Occipital lobe (tissue), 2 donors: ENCODE measurements around the gene FAM50A. TPM values are rescaled to one million over a fixed set of nuclear protein-coding genes. Genes with fewer than 3 reads are reported as not detected.

Source experiments
- DNase-seq: peaks from one replicate; lab custom pipeline; 2025; lab: John Stamatoyannopoulos, UW
- total RNA-seq: library from RNA; depleted of rRNA; stranded (reverse); fragments of >200 nt; gene quantifications from one replicate; pipeline ENCODE4 v1.2.3, GENCODE V29; 2014

The FAM50A gene
- total RNA-seq, 1 donor from 2014 or later: 13.1 TPM

DNA sequence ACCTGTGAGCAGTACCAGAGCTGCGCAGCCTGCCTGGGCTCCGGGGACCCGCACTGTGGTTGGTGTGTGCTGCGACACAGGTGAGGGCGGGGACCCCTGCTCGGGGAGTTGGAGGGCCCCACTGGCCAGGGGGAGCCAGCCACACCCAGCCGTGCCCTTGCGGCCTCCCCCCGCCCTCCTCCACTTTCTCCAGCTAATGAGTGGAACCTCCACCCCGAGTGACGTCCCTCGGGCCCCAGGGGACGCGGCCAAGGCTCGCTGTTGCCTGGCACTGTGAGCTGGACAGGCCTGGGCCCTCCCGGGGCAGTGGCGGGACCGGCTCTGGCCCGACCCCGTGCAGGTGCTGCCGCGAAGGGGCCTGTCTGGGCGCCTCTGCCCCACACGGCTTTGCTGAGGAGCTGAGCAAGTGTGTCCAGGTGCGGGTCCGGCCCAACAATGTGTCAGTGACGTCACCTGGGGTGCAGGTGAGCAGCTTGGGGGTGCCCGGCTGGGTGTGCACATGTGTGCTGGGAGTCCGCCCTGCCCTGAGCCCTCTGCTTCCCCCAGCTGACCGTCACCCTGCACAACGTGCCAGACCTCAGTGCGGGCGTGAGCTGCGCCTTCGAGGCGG lies 19.8 kb downstream of the FAM50A start:
- DNase-seq: no peak

DNA sequence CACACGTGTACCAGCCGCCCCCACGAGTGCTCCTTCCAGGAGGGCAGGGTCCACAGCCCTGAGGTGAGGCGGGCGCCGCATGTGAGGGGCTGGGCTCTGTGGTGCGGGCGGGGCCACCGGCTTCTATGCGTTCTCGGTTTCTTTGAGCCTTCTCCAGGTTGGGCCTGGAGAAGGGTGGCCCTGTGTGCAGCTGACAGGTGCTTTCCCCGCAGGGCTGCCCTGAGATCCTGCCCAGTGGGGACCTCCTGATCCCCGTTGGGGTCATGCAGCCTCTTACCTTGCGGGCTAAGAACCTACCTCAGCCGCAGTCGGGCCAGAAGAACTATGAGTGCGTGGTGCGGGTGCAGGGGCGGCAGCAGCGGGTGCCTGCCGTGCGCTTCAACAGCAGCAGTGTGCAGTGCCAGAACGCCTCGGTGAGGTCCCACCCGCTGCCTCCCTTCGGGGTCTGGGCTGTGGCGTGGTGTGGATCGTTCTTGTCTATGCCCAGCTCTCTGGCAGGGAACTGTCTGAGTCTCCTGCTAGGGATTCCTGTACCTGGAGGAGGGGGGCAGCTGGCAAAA lies 20.9 kb downstream of the FAM50A start:
- DNase-seq: no peak

DNA sequence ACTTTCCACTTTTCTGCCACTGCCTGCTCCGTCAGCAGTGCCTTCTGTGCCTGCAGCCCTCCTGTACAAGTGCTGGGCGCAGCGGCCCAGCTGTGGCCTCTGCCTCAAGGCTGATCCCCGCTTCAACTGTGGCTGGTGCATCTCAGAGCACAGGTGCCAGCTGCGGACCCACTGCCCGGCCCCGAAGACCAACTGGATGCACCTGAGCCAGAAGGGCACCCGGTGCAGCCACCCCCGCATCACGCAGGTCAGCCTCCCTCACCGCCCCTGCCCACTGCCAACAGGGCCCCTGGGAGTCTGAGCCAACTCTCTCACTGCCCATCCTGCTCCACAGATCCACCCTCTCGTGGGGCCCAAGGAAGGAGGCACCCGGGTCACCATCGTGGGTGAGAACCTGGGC lies 21.7 kb downstream of the FAM50A start:
- no peak for DNase-seq

DNA sequence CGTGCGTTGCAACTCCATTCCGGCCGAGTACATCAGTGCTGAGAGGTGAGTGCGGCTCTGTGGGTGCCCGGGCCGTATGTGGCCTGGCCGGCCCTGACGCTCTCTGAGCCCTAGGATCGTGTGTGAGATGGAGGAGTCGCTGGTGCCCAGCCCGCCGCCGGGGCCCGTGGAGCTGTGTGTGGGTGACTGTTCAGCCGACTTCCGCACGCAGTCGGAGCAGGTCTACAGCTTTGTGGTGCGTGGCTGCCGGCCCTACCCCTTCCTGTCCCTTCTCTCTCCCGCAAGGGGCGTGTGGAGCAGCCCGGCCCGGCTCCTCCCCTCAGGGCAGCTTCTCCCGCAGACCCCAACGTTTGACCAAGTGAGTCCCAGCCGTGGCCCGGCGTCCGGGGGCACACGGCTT lies 22.1 kb downstream of the FAM50A start:
- no peak for DNase-seq

DNA sequence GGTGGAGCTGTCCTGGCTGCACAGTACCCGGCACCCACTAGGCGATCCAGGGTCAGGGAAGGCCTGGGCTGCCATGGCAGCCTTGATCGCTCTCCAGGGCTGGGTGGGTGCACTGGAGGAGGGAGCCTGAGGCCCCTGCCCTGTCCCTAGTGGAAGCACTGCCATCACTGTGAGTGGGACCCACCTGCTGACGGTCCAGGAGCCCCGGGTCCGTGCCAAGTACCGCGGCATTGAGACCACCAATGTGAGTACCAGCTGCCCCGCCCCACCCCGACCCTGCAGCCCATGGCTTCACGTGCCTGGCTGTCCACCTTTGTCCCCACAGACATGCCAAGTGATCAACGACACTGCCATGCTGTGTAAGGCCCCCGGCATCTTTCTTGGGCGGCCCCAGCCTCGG lies 23.0 kb downstream of the FAM50A start:
- DNase-seq: no peak

DNA sequence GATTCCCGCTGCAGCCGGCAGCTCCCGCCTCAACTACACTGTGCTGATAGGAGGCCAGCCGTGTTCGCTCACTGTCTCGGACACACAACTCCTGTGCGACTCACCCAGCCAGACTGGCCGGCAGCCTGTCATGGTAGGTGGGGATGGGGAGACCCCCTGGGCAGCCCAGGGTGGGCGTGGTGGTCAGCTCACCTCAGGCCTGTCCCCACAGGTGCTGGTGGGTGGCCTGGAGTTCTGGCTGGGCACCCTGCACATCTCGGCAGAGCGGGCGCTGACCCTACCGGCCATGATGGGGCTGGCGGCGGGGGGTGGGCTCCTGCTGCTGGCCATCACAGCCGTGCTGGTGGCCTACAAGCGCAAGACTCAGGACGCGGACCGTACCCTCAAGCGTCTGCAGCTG lies 23.6 kb downstream of the FAM50A start:
- DNase-seq: no peak

DNA sequence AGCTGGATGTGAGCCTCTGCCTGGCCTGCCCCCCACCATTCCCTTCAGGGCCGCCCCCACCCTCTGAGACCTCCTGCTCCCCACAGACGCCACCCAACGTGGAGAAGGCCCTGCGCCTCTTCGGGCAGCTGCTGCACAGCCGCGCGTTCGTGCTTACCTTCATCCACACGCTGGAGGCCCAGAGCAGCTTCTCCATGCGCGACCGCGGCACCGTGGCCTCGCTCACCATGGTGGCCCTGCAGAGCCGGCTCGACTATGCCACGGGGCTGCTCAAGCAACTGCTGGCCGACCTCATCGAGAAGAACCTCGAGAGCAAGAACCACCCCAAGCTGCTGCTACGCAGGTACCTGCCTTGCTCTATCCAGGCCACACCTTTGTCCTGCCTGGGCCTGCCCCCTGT lies 24.3 kb downstream of the FAM50A start:
- DNase-seq: no peak

DNA sequence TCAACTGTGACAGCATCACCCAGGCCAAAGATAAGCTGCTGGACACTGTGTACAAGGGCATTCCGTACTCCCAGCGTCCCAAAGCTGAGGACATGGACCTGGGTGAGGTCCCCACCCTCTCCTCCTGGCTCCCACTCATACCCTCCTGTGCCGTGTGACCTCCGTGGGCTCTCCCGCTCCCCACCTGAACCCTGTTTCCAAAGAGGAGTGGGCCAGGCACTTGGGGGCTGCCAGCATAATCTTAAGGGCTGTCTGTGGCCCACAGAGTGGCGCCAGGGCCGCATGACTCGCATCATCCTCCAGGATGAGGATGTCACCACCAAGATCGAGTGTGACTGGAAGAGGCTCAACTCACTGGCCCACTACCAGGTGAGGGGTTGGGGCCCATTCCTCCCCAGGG lies 25.2 kb downstream of the FAM50A start:
- no peak for DNase-seq

DNA sequence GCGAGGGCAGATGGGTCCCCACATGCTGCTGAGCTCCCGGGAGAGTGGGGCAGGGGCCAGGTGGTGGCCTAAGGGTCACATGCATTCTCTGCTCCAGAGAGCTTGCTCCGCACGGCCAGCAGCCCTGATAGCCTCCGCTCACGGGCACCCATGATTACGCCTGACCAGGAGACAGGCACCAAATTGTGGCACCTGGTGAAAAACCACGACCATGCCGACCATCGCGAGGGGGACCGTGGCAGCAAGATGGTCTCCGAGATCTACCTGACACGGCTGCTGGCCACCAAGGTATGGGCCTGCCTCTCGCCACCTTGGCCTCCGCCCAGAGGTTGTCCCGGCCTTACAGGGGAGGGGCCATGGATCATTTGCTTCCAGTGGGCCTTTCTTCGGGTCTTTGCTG lies 25.9 kb downstream of the FAM50A start:
- no peak for DNase-seq

DNA sequence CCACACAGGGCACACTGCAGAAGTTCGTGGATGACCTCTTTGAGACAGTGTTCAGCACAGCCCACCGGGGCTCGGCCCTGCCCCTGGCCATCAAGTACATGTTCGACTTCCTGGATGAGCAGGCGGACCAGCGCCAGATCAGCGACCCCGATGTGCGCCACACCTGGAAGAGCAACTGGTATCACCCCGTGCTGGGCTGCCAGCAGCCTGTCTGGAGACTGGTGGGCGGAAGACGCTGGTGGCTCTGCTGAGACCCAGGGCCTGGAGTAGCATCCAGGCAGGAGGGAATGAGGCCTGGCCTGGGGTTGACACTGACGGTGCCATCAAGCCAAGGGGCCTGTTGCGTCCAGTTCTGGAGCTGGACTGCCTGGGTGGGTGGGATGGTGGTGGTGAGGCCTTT lies 26.5 kb downstream of the FAM50A start:
- no peak for DNase-seq

DNA sequence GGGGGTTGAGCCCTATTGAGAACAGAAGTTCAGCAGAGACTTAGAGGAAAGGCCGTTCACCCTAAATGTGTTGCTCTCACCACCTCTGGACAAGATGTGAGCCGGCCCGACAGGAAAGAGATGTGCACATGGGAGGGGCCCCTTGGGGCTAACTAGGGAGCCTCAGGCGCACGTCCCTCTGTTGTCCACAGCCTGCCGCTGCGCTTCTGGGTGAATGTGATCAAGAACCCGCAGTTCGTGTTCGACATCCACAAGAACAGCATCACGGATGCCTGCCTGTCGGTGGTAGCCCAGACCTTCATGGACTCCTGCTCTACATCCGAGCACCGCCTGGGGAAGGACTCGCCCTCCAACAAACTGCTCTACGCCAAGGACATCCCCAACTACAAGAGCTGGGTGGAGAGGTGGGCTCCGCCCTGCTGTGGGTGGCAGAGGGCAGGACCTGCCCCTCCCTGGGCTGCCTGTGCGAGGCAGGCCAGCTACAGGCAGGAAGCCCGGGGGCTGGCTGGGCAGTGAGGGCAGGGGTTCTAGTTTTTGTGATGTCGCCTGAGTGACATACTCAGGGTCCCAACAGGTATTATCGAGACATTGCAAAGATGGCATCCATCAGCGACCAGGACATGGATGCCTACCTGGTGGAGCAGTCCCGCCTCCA lies 27.1 kb downstream of the FAM50A start:
- DNase-seq: no peak

DNA sequence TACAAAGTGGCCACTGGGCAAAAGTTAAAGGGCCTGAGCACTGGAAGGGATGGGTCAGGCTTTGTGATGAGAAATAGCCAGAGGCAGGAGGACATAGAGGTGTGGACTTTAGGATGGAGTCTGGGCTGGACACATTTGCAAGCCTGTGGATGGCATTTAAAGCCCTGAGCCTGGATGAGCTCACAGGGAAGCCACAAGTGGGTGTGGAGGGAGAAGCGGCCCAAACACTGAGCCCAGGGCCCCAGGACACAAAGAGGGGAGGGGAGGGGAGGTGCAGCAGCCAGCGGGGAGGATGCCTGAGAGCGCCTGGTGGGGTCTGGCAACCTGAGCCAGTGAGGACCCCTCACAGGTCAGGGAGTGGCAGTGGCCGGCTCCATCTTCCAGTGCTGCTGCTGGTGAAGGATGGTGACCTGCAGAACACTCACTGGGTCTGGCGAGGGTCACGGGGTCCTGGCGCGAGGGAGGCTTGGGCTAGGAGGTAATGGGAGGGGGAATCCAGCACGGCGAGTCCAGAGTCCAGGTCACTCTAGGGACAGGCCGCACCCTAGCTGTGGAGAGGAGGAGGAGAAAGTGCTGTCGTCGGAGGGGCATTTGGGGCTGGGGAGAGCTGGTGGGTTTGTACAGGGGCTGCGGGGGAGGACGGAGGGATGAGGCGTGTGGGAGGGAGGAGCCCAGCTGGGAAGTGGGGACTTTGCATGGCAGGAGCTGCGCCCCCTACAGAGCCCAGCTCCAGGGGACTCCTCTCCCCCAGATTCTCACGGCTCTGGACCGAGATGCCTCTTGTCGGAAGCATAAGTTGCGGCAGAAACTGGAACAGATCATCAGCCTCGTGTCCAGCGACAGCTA lies 28.1 kb downstream of the FAM50A start:
- no peak for DNase-seq

DNA sequence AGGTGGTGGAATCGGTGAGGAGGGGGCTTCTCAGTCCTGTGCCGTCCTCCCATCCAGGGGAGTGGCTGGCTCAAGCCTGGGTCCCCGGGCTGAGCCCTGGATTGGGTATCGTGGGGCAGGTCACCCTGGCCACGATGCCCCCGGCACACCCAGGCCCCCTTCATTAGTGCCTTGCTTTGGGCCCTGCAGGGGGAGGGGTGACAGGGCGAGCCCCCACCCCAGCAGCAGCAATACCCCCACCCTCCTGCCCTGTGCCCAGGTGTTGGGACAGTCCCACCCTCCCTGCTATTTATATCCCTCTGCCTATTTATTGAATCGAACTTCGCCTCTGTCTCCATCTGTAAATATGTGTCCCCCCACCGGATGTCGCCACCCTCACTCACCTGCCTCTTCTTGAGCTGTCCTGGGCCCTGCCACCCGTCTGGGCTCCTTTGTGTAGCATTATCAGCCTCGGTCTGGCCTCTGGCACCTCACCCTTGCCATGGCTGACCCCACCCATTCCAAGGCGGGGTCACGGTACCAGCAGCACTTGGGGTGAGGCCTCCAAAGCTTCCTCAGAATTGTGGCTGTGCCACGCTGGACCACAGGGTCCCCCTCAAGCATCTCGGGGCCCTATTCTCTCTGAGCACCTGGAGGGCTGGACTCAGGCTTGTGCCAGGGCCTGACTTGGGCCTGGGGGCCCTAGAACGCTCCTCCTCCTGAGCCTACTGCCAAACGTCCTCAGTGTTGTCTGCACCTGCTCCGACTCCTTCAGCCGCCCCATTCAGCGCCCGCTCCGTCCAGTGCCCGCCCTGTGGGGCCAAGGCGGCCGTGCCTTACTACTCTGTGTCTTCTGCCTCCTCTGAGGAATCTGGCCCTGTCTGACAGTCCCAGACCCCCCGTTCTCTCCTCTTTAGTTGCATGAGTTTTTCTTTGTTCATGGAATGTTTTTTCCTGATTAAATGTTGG lies 29.0 kb downstream of the FAM50A start:
- DNase-seq: no peak

DNA sequence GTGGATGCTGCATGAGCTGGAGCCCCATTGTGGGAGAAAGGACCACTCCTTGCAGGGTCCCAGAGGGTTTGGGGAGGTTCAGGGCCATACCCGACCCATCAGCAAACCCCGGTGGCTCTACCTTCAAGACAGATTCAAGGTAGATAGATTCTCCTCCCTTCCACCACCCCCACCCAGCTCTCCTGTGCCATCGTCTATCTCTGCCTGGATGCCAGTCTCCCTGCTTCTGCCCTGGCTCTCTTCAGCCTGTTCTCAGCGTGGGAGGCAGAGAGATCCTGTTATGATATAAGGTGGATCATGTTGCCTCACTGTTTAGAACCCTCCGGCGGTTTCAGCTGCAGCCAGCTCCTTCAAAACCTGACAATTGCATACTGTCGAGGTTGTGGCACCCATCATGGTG lies 29.7 kb downstream of the FAM50A start:
- no peak for DNase-seq

DNA sequence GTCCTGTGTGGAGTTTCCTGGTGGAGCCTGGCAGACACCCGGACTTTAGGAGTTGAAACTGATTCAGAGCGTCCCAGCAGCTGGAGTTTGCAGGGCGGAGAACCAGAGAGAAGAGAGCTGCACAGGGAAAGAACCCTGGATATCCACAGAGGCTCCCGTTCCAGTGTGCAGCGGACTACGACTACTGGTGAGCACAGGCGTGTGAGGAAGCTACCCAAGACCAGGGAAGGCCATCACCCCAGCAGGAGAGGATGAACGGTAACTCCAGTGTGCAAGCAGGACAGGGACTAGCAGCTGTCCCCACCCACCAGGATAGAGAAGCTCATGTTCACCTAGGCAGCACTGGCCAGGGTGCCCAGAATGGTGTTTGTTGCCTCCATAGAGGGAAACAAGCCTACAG lies 32.9 kb downstream of the FAM50A start:
- DNase-seq: no peak

DNA sequence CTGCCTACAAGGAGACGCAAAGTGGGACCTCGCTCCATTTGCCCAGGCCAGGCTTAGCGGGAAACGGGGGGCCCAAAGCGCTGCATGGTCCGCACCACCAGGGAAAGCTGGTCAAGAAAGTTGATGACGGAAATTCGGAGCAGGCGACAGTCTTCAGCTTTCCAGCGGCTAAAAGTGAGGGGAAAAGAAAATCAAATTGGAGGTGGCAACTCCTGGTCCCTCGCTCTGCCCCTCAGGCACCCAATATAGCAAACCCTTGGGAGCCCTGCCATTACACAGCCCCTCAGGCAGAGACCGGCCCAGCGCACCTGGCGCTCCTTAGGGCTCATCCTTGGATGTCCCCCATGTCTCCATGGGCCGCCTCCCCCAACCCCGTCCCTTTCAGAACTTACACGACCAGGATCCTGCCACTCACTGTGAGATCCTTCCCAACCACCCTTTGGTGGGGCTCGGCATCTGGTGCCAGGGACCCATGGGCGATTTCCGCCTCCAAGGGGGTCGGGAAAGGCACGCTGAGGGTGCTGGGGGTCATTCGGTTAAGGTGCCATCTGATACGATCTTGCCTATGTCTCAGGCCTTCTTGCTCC lies 34.0 kb downstream of the FAM50A start:
- DNase-seq: no peak

DNA sequence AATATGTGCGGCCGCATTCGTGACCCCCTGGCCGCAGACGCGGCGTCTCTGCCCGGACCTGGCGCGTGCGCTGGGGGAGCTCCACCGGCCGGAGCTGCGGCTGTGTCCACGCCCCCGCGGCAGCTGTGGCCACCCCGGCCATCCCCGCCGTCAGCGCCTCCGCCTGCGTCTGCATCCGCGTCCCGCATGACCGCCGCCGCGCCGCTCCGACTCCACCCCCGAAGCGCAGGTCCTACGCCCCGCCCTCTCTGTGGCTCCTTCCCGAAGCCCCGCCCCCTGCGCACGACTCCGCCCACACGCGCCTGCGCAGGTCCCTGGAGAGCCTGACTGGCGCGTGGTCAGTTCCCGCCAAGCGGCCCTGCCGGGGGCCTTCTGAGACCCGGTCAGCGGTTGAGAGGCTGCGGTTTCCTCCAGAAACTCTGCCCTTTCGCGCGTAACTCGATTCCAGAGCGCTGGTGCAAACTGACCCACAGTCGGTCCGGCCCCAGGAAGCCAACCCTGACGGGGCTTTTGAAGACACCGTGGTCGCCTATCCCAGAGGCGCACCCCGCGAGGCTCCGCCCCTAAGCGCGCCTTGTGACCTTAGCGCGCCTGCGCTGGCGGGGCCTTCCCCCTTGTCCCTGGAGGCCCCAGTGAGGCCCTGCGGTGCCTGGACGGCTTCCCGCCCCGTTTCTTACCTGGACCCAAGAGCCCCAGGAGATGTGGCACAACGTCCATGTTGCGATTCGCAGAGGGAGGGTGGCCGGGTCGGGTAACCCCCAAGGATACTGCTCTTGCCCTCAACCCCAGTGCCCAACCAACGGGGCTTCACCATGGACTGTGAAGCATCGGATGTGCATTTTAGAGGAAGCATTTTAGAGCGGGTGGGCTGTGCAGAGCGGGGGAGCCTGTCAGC lies 35.0 kb downstream of the FAM50A start, which contains the start of gene LAGE3:
Gene LAGE3 (minus strand): TSS at position 554 of the 895 bp plus-strand sequence. CDS start 366 bp downstream, at position 188.
- peak; percentile 85 for DNase-seq

DNA sequence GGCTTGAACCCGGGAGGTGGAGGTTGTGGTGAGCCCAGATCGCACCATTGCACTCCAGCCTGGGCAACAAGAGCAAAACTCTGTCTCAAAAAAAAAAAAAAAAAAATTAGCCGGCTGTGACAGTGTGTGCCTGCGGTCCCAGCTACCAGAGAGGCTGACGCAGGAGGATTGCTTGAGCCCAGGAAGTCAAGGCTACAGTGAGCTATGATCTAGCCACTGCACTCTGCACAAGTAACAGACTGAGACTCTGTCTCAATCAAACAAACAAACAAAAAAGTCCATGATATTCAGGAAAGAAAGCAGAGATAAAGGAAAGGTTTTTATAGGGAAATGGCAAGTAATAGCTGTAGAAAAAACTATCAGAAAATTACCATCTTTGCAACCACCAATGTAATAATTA lies 37.3 kb downstream of the FAM50A start:
- DNase-seq: no peak

DNA sequence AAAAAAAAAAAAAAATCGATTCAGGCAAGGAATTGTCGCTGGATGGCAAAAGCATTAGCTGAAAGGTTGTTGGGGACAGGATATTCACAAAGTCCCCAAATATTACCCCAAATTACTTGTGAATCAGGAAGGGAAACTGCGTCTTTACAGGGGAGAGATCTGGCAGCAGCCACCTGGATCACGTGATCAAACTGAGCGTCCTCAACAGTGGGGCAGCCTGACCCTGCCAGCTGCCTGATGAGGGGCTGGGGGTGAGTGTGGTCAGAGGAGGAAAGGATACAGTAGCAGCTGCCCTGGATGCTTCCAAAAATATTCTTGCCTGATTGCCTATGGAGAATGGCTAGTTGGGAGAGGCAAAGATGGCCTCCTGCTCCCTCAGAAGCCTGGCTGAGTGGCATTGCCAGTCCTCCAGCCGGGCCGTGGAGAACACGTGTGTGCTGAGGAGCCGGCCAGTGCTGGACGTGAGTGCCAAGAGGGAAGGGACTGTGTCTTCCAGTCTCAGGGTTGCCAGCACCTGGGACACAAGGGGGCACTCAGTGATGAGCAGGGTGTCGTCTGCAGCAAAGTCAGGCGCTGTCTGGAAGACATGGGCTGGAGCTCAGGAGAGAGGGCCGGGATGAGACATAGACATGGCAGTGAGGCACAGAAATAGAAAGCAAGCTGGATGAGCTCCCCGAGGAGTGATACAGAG lies 38.1 kb downstream of the FAM50A start:
- no peak for DNase-seq
